Stomach (tissue), 4 donors: ENCODE data around the gene ZNF155.

ENCODE experiments used
- EP300 ChIP-seq: sonication (generic); formaldehyde crosslinking; IDR thresholded peaks from one replicate; pipeline ENCODE4 v1.6.1; 2017; ENCODE audit warnings: antibody characterized with exemption
- POLR2A ChIP-seq, 4 donors: fragments of 450-650 bp; IDR thresholded peaks; one replicate each; pipeline ENCODE4 v1.6.1; 2016; ENCODE audit warnings: antibody characterized with exemption in 4 of 4, control low read depth in 2 of 4, mild to moderate bottlenecking in 1 of 4, moderate library complexity in 1 of 4
- POLR2AphosphoS5 ChIP-seq, 3 donors: sonication (generic); formaldehyde crosslinking; IDR thresholded peaks; one replicate each; pipeline ENCODE4 v1.6.1; 2016; ENCODE audit warnings: antibody characterized with exemption in 3 of 3
- TF ChIP-seq, protein P1 (sequence below), 7 experiments: fragments of 450-650 bp in 4 of 7; fragments of 200-600 bp in 3 of 7; sonication (generic) in 3 of 7; IDR thresholded peaks; one replicate each; pipeline ENCODE4 v1.5.1; 2016 to 2019; ENCODE audit warnings: antibody characterized with exemption in 7 of 7, control low read depth in 2 of 7, mild to moderate bottlenecking in 1 of 7

DNA sequence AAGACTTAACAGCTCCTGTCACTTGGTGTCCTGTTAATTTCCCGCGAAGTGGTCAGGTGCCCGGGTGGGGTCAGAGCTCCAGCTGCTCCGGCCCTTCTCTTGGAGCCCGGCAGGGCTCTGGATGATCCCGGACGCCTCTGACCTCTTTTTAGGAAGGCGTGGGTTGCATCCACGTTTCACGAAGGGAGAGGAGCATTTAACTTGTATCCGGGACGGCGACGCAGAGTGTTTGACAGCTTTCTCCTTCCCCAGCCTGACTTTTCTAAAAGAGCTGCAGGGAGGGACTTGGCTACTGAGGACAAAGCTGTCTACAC is 656 bp downstream of the ZNF155 start:
- TF ChIP-seq POLR2A (IDR thresholded peaks at IDR 0.05) (no peak), EP300 (no peak), POLR2AphosphoS5 (IDR thresholded peaks at IDR 0.05) (no peak)
- TF ChIP-seq, protein P1, sequence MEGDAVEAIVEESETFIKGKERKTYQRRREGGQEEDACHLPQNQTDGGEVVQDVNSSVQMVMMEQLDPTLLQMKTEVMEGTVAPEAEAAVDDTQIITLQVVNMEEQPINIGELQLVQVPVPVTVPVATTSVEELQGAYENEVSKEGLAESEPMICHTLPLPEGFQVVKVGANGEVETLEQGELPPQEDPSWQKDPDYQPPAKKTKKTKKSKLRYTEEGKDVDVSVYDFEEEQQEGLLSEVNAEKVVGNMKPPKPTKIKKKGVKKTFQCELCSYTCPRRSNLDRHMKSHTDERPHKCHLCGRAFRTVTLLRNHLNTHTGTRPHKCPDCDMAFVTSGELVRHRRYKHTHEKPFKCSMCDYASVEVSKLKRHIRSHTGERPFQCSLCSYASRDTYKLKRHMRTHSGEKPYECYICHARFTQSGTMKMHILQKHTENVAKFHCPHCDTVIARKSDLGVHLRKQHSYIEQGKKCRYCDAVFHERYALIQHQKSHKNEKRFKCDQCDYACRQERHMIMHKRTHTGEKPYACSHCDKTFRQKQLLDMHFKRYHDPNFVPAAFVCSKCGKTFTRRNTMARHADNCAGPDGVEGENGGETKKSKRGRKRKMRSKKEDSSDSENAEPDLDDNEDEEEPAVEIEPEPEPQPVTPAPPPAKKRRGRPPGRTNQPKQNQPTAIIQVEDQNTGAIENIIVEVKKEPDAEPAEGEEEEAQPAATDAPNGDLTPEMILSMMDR (IDR thresholded peaks at IDR 0.05) = no peak
